Epithelial cell of esophagus (primary cell): Measurements from ENCODE around the gene TBX6.
A peak's percentile ranks its signal among the peaks of the same experiment; 100 is the strongest.

Experiments
- DNase-seq: peaks from one replicate; pipeline ENCODE4 v3.0.0; 2010; ENCODE audit warnings: low read depth
- H3K4me3 ChIP-seq: 2 replicates; pipeline ENCODE4 v1.5.1; 2011; ENCODE audit warnings: mild to moderate bottlenecking, low read length, control low read depth
- TF ChIP-seq, protein P1 (sequence below): IDR thresholded peaks from 2 replicates; pipeline ENCODE4 v1.5.1; 2011; ENCODE audit warnings: low read depth, mild to moderate bottlenecking, low read length, control low read depth, inconsistent platforms; ENCODE audit not compliant: insufficient read depth; ENCODE audit errors: missing control alignments

TBX6 gene

DNA sequence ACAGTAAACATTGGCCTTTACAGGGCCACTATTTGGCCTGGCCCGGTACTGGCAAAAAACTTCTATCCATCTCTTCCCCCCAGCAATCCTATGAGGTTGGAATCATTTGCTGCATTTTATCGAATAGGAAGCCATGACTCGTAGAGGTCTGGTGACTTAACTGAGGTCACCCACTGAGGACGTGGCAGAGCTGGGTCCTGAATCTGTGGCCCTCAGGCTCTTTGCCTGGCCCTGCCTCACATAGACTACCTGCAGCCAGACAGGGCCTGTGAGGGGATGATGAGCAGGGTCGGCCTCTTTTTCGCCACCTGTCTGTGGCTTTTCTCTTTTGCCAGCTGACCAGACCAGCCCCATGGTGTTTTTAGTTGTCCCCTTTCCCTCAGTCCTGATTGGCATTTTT lies 14.1 kb downstream of the TBX6 start:
- H3K4me3 ChIP-seq = no peak overlapping the region
- DNase-seq = no peak
- TF ChIP-seq, protein P1, sequence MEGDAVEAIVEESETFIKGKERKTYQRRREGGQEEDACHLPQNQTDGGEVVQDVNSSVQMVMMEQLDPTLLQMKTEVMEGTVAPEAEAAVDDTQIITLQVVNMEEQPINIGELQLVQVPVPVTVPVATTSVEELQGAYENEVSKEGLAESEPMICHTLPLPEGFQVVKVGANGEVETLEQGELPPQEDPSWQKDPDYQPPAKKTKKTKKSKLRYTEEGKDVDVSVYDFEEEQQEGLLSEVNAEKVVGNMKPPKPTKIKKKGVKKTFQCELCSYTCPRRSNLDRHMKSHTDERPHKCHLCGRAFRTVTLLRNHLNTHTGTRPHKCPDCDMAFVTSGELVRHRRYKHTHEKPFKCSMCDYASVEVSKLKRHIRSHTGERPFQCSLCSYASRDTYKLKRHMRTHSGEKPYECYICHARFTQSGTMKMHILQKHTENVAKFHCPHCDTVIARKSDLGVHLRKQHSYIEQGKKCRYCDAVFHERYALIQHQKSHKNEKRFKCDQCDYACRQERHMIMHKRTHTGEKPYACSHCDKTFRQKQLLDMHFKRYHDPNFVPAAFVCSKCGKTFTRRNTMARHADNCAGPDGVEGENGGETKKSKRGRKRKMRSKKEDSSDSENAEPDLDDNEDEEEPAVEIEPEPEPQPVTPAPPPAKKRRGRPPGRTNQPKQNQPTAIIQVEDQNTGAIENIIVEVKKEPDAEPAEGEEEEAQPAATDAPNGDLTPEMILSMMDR = no peak

DNA sequence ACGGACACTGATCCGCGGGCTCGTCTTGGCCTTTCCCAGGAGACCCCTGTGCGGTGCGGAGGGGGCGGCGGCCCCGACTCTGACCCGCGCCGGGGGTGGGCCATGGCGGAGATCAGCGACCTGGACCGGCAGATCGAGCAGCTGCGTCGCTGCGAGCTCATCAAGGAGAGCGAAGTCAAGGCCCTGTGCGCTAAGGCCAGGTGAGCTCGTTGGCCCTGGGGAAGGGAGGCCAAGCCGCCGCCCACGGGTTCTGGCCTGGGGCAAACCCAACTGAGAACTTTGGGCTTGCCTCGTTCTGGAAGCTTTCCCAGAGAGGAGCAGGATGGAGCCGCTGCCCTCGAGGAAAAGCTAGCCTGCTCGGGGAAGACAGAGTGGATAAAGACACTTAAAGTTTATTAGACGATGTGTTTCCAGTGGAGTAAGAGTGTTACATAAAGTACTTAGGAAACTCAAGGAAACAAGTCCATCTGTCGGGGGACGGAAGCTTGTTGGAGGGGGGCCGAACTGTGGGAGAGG lies 15.4 kb downstream of the TBX6 start:
- no peak for DNase-seq
- TF ChIP-seq, protein P1 = no peak
- H3K4me3 ChIP-seq = peak overlapping the region; percentile 90

DNA sequence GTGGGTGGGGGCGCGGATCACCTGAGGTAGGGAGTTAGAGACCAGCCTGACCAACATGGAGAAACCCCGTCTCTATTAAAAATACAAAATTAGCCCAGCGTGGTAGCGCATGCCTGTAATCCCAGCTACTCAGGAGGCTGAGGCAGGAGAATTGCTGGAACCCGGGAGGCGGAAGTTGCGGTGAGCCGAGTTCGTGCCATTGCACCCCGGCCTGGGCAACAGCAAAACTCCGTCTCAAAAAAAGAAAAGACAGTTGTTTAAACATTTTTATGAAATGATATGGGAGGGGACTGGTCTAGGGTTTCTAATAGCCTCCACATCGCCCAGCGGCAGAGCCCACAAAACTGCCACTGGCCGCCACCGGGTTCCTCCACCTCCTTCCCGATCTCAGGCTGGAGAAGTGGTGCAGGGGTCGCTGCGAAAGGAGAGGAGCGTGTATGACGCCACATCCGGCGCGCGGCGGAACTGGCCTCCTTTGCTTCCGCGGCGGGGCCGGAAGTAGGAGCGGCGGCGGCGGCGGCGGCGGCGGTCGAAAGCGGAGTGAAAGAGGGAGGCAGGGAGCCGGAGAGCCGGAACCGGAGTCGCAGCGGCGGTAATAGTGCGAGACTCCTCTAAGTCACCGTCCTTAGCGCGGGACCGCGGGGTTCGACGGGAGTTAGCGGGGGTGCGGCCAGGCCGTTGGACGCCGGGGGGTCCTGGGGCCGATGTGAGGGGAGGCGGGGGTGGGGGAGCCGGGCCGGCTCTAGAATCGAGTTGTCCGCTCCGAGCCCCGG lies 16.0 kb downstream of the TBX6 start, which contains the start of gene PPP4C:
Gene PPP4C, plus strand, starts transcription at position 492 of the 773 bp plus-strand sequence. CDS start 384 bp downstream, outside the sequence.
- peak; percentile 91 for DNase-seq
- TF ChIP-seq, protein P1 = no peak
- H3K4me3 ChIP-seq = peak within 1 kb of the TSS; percentile 90

DNA sequence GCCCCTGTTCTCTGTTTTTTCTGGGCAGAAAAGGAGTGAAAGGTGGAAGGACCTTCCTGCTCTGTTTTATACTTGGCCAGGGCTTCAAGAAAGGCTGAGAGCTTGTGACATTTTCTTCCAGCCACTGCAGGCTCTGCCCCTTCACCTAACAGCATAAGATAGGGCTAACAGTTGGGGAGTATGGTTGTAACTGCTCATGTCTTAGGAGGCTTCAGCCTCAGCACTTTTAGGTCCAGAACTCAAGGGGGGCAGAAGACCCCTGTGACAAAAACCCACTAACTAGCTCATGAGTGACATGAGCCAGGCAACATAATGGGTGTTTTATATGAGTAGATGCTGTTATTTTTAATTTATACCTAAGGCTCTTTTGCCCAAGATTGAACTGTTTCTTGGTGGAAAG lies 21.2 kb downstream of the TBX6 start:
- H3K4me3 ChIP-seq = no peak overlapping the region
- no peak for DNase-seq
- TF ChIP-seq, protein P1 = no peak

DNA sequence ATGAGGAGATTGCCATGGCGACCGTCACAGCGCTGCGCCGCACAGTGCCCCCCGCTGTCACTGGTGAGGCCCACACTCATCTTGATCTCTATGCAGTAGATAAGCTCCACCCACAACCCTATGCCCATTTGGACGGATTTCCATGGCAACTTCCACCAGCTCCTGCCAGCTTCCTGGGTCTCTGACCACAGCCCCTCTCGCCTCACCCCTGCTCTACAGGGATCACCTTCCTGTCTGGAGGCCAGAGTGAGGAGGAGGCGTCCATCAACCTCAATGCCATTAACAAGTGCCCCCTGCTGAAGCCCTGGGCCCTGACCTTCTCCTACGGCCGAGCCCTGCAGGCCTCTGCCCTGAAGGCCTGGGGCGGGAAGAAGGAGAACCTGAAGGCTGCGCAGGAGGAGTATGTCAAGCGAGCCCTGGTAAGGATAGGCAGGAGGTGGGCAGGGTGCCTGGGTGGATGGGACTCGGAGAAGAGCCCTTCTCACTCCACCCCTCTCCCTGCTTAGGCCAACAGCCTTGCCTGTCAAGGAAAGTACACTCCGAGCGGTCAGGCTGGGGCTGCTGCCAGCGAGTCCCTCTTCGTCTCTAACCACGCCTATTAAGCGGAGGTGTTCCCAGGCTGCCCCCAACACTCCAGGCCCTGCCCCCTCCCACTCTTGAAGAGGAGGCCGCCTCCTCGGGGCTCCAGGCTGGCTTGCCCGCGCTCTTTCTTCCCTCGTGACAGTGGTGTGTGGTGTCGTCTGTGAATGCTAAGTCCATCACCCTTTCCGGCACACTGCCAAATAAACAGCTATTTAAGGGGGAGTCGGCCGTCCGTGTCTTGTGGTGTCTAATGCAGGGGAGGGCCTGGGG lies 21.9 kb downstream of the TBX6 start:
- TF ChIP-seq, protein P1 = no peak
- H3K4me3 ChIP-seq = no peak overlapping the region
- DNase-seq = no peak

DNA sequence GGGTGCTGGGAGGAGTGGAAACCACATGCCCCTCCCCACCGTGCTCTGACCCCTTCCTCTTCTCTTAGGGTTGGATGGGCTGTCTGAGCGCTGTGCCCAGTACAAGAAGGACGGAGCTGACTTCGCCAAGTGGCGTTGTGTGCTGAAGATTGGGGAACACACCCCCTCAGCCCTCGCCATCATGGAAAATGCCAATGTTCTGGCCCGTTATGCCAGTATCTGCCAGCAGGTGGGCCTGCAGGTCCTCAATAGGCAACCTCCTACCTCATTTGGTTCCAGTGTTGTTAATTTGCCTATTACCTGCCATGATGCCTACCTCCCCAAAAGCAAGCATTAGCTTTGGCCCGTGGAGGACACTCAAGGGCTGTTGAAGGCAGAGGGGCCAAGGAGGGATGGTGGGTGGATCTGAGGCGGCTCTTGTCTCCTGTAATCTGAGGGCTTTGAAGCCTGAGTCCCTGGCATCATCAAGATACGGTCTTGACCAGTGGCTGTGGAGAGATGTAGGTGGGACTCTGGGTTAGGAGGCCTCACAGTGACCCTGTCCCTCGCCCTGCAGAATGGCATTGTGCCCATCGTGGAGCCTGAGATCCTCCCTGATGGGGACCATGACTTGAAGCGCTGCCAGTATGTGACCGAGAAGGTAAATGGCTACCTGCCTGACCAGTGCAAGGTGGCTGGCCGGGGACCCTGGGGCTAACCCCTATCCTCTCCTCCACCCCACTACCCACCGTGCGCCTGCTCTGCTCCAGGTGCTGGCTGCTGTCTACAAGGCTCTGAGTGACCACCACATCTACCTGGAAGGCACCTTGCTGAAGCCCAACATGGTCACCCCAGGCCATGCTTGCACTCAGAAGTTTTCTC lies 22.7 kb downstream of the TBX6 start:
- peak; percentile 62 for DNase-seq

More for the DNA sequence above, 22.7 kb downstream of the TBX6 start:
- TF ChIP-seq, protein P1 = peak; percentile 64
- no peak overlapping the region for H3K4me3 ChIP-seq
